ENCODE measurements around the gene PRKCA. TPM values are rescaled to one million over a fixed set of nuclear protein-coding genes. Genes with fewer than 3 reads are reported as not detected.

The PRKCA gene
- total and polyA plus RNA-seq, 9 of the 15 experiments (the other 6 are each of a cell fraction or from before 2014, with no cell fraction given), result 3.2 to 33.0 (median 17.8) TPM

DNA sequence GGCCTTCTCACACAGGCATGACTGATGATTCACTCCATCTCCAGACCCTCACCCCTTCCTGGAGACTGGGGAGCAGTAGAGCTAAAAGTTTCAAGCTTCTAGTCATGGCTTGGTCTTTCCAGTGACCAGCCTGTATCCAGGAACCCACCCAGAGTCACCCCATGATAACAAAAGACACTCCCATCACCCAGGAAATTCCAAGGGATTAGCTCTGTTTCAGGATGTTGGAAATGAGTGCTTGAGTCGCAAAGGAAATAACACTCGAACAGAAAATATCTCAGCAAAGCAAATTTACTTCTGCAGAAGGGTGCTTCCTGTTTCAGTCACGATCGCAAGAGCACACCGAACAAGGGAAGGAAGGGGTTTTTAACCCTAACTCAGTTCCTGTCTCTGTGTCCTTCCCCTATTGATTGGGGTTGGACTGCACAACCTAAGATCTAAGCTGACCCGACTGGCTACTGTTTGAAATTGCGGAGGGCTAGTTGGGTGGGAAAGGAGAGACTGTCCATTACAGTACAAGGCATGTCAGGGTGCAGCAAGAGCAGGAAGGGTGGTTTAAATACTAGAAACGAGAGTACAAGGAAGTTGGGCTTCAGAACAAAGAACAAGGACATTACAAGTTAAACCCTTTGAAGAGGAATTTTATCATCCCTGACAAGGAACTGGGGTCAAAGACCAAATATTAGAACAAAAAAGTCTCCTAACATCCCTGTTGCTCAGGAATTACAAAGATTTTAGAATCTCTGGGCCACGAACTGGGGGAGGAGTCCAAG, 308.1 kb downstream of the PRKCA start:
- no TSS peak for BruUV-seq (replicated peaks)
- DNase-seq (ENCODE audit: extremely low read depth in 1 of 4, low spot score in 3 of 4) (no peak), ATAC-seq (no peak), FAIRE-seq (no peak)
- Histone ChIP-seq H3K4me2 (ENCODE audit: insufficient read depth, low read length) (no peak overlapping the region), H3K79me2 (ENCODE audit: control insufficient read depth, insufficient read depth, low read length) (no peaks in the 10 kb centered on the region), H4K20me1 (replicated peaks; ENCODE audit: control insufficient read depth, insufficient read depth, low read length) (no peaks in the 10 kb centered on the region), H3K4me1 (replicated peaks in 1 of 2; ENCODE audit: control insufficient read depth in 2 of 2, insufficient read depth in 2 of 2, low read length in 2 of 2) (no peaks in the 10 kb centered on the region), H3K27ac (ENCODE audit: extremely low read depth, low read depth, low read length) (no peak overlapping the region), H3K9me1 (ENCODE audit: control insufficient read depth, insufficient read depth, low read length) (no peaks in the 10 kb centered on the region), H3K9me3 (replicated peaks; ENCODE audit: control insufficient read depth, insufficient read depth, low read depth, low read length) (no peaks in the 10 kb centered on the region), H3K9ac (ENCODE audit: insufficient read depth in 1 of 2, low read depth in 2 of 2, low read length in 2 of 2) (no peak overlapping the region), H2AFZ (ENCODE audit: low read depth, low read length) (no peak overlapping the region), H3K4me3 (no peak overlapping the region), H3K36me3 (ENCODE audit: control insufficient read depth, insufficient read depth, low read length) (no peaks in the 10 kb centered on the region), H3K27me3 (ENCODE audit: control insufficient read depth in 2 of 2, insufficient read depth in 2 of 2, low read length in 2 of 2) (no peaks in the 10 kb centered on the region)
- intact Hi-C loops (cut with micrococcal nuclease), result no loop called here
- in situ Hi-C loops (cut with MboI), result no loop called here
- CTCF ChIA-PET (ENCODE audit: low intra/inter-chr PET ratio), result no interaction called here
- 63% methylated on average over 9 of the region's 9 CpGs for WGBS (ENCODE audit: insufficient coverage, low coverage, missing lambda C conversion rate)
- POLR2A ChIA-PET, result no interaction called here
- TF ChIP-seq RBM22 (IDR thresholded peaks at IDR 0.05; ENCODE audit: low read depth, low read length, poor library complexity, severe bottlenecking), result no peak
- no peak for TF ChIP-seq ZNF347 (CRISPR knock-in tag; IDR thresholded peaks at IDR 0.05; ENCODE audit: low read depth)
- no peak for TF ChIP-seq ZNF76 (CRISPR knock-in tag; IDR thresholded peaks at IDR 0.05; ENCODE audit: borderline replicate concordance)
- TF ChIP-seq, protein P1, sequence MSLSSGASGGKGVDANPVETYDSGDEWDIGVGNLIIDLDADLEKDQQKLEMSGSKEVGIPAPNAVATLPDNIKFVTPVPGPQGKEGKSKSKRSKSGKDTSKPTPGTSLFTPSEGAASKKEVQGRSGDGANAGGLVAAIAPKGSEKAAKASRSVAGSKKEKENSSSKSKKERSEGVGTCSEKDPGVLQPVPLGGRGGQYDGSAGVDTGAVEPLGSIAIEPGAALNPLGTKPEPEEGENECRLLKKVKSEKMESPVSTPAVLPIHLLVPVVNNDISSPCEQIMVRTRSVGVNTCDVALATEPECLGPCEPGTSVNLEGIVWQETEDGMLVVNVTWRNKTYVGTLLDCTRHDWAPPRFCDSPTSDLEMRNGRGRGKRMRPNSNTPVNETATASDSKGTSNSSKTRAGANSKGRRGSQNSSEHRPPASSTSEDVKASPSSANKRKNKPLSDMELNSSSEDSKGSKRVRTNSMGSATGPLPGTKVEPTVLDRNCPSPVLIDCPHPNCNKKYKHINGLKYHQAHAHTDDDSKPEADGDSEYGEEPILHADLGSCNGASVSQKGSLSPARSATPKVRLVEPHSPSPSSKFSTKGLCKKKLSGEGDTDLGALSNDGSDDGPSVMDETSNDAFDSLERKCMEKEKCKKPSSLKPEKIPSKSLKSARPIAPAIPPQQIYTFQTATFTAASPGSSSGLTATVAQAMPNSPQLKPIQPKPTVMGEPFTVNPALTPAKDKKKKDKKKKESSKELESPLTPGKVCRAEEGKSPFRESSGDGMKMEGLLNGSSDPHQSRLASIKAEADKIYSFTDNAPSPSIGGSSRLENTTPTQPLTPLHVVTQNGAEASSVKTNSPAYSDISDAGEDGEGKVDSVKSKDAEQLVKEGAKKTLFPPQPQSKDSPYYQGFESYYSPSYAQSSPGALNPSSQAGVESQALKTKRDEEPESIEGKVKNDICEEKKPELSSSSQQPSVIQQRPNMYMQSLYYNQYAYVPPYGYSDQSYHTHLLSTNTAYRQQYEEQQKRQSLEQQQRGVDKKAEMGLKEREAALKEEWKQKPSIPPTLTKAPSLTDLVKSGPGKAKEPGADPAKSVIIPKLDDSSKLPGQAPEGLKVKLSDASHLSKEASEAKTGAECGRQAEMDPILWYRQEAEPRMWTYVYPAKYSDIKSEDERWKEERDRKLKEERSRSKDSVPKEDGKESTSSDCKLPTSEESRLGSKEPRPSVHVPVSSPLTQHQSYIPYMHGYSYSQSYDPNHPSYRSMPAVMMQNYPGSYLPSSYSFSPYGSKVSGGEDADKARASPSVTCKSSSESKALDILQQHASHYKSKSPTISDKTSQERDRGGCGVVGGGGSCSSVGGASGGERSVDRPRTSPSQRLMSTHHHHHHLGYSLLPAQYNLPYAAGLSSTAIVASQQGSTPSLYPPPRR (CRISPR knock-in tag; IDR thresholded peaks at IDR 0.05; ENCODE audit: borderline replicate concordance), result no peak
- TF ChIP-seq BRCA1 (IDR thresholded peaks at IDR 0.05), result no peak
- TF ChIP-seq BRCA1 (CRISPR knock-in tag; IDR thresholded peaks at IDR 0.05), result no peak
- TF ChIP-seq YBX1 (IDR thresholded peaks at IDR 0.05), result no peak
- TF ChIP-seq THAP7 (CRISPR knock-in tag; IDR thresholded peaks at IDR 0.05), result no peak

Measured in K562 (cell line).